Neutrophil (primary cell): ENCODE results near the gene ZNF488.

ENCODE experiments used
- H3K27ac ChIP-seq: fragments of 200-600 bp; sonication (generic); 2 replicates; pipeline ENCODE4 v1.5.1; 2016; ENCODE audit warnings: mild to moderate bottlenecking, moderate library complexity
- H3K27me3 ChIP-seq: fragments of 200-600 bp; sonication (generic); 2 replicates; pipeline ENCODE4 v1.6.0; 2016; ENCODE audit warnings: mild to moderate bottlenecking
- H3K36me3 ChIP-seq: fragments of 200-600 bp; sonication (generic); 2 replicates; pipeline ENCODE4 v1.5.1; 2017
- H3K4me1 ChIP-seq, 2 experiments: fragments of 200-600 bp in 1 of 2; sonication (generic) in 1 of 2; 1 replicate in 1 of 2; 2 replicates in 1 of 2; pipeline versions ENCODE4 v1.5.1 to v1.6.1; 2013 to 2016; ENCODE audit warnings: low read depth in 1 of 2, low read length in 1 of 2, mild to moderate bottlenecking in 1 of 2, moderate library complexity in 1 of 2; ENCODE audit not compliant: control insufficient read depth in 1 of 2, insufficient read depth in 1 of 2
- H3K4me3 ChIP-seq, 2 experiments: fragments of 200-600 bp in 1 of 2; sonication (generic) in 1 of 2; 1 replicate in 1 of 2; 2 replicates in 1 of 2; pipeline ENCODE4 v1.5.1; 2013 to 2016; ENCODE audit warnings: low read depth in 1 of 2, low read length in 1 of 2, mild to moderate bottlenecking in 1 of 2, moderate library complexity in 1 of 2
- H3K9me3 ChIP-seq: fragments of 200-600 bp; sonication (generic); 2 replicates; pipeline ENCODE4 v1.5.1; 2016
- TF ChIP-seq, protein P1 (sequence below): fragments of 200-600 bp; sonication (generic); IDR thresholded peaks from 2 replicates; pipeline ENCODE4 v1.5.1; 2016; ENCODE audit warnings: antibody characterized with exemption

ZNF488 gene

DNA sequence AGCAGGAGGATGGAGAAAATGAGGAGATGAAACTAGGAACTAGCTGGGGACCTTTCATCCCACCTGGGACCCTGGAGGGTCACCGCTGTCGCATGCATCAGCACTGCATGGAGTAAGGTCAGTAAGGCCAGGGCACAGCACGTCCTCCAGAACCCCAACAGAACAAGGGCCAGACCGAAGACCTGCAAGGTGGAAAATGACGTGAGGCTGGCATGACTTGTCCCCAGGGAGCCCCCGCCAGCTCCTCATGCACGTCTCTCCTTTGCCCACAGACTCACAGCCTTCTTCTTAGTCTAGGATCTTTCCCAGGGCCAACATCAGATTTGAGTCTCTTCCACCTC, 4.7 kb downstream of the ZNF488 start:
- H3K27me3 ChIP-seq, result peaks cover 94% of the 10 kb centered on the region
- H3K27ac ChIP-seq, result no peak overlapping the region
- no peak overlapping the region for H3K4me3 ChIP-seq
- TF ChIP-seq, protein P1, sequence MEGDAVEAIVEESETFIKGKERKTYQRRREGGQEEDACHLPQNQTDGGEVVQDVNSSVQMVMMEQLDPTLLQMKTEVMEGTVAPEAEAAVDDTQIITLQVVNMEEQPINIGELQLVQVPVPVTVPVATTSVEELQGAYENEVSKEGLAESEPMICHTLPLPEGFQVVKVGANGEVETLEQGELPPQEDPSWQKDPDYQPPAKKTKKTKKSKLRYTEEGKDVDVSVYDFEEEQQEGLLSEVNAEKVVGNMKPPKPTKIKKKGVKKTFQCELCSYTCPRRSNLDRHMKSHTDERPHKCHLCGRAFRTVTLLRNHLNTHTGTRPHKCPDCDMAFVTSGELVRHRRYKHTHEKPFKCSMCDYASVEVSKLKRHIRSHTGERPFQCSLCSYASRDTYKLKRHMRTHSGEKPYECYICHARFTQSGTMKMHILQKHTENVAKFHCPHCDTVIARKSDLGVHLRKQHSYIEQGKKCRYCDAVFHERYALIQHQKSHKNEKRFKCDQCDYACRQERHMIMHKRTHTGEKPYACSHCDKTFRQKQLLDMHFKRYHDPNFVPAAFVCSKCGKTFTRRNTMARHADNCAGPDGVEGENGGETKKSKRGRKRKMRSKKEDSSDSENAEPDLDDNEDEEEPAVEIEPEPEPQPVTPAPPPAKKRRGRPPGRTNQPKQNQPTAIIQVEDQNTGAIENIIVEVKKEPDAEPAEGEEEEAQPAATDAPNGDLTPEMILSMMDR, result no peak
- H3K9me3 ChIP-seq, result no peaks in the 10 kb centered on the region
- peaks cover 6% of the 10 kb centered on the region in 2 experiments for H3K4me1 ChIP-seq
- no peaks in the 10 kb centered on the region for H3K36me3 ChIP-seq

DNA sequence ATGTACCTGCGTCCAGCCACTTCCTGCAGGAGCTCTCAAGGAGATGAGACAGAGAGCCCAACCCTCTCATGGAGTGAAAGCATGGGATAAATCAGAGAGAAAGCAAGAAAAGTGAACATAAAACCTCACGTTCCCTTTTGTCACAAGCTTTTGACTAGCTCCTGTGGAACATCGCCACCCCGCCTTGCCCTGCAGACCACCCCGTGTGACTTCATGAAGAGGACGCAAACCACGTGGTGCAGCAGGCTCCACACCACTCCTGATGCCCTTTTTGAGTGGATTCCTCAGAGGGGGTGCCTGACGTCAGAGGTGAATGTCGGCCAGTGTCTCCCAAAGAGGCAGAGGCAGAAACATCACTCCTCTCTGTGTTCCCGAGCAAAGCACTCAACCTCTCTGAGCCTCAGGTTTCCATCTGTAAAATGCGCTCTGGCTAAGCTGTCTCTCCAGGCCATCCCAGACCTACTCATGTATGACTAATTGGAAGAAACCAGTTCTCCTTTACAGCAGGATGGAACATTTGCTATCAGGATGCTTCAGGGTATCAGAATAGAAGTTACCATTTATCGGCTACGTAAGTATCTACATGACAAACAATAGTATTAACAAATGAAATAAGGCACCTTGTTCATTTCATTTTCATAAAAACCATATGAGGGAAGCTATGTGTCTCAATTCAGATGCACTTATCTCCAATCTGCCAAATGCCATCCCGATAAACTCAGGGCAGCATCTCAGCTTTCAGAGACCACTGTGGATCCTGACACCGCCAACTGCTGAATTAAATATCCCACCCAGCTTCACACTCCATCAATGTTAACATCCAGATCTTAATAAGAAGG, 5.3 kb downstream of the ZNF488 start:
- Histone ChIP-seq H3K36me3 (no peaks in the 10 kb centered on the region), H3K4me1 (peaks cover 0 to 1% of the 10 kb centered on the region in 2 experiments), H3K27me3 (peaks cover 88% of the 10 kb centered on the region), H3K27ac (no peak overlapping the region), H3K9me3 (no peaks in the 10 kb centered on the region), H3K4me3 (no peak overlapping the region)
- TF ChIP-seq, protein P1, result no peak

DNA sequence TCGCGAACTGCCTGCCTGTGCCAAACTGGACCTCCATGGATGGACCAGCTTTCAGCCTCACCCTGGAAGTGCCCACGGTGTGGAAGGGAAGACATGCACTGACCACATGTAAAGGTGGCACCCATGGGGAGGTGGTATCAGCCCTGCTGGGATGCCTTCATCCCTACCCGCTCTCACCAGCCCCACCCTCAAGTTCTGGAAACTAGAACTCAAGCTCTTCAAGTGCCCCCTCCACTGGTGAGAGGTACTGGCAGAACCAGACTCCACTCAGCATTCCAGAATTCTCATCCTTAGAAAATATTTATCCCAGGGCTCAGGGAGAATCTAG, 5.9 kb downstream of the ZNF488 start:
- Histone ChIP-seq H3K36me3 (no peaks in the 10 kb centered on the region), H3K4me3 (no peak overlapping the region), H3K27ac (no peak overlapping the region), H3K4me1 (no peaks in the 10 kb centered on the region), H3K9me3 (no peaks in the 10 kb centered on the region), H3K27me3 (peaks cover 82% of the 10 kb centered on the region)
- TF ChIP-seq, protein P1, result no peak

DNA sequence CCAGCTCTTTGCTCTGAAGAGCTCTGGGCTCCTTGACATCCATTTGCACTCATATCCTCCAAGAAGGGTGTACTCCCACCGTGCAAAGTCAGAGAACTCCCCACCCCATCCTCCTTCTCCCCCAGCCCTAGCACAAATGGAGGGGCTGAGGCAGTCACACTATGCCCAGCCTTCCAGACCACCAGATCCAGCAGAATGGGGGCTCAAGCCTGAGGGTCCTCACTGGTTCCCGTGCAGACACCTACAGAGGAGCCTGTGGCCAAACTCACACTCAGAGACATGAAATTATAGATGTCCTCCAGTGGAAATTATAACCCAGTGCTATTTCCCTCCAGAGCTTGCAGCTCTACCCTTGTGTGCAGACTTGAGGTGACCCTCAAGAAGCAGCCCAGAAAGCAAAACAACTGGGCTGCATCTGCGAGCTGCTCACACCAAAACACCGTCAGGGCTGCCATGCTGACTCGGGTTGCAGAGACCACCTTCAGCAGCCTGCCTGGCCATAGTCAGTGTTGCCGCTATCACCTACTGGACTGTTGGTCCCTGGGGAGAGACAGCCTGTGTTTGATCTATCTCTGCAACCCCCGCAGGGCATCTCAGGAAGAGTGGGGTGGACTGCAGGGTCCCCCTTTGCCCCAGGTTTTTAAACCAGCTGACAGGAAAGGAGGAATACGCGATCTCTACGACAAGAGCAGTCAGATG, 7.4 kb downstream of the ZNF488 start:
- Histone ChIP-seq H3K4me1 (no peaks in the 10 kb centered on the region), H3K27me3 (peaks cover 67% of the 10 kb centered on the region), H3K9me3 (no peaks in the 10 kb centered on the region), H3K36me3 (no peaks in the 10 kb centered on the region), H3K4me3 (no peak overlapping the region), H3K27ac (no peak overlapping the region)
- TF ChIP-seq, protein P1, result no peak

DNA sequence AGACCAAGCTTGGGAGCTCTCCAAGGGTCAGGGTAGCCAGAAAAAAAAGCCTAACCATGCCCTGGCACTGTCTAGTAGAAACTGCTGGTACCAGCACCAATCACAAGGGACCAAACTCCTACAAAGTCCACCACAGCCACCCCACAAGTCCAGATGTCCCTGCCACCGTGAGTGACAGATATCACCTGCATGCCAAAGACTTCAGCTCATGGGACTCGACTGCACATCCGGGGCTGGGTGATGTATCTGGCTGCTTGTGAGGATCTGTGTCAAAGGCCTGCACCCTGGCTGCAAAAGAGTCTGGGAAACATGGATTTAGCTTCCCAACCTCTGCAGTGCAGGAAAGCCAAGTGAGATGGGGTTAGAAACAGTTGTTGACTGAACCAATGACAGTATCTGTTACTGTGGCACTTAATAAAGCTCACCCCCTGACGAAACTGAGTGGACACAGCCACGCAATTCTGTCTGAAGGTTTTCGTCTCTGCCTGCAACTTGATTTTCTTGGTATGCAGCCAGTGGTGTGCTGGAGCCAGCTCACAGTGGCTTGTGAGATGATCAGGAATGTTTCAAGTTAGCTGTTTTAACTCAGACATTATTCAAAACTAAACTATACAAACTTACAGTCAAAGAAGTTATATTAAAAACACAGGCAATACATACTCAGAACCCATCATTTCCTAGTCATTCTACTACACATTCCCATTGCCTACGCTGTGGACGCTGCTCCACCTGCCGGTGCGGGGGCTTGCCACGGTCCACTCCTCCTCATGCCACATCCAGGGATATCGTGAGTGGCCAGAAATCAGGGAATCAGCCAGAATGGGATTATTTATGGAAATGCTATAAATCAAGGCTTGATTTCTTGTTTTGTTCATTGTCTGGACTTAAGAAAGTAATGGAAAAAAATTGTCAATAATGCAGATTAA, 9.2 kb downstream of the ZNF488 start:
- Histone ChIP-seq H3K4me1 (no peaks in the 10 kb centered on the region), H3K27ac (no peak overlapping the region), H3K9me3 (no peaks in the 10 kb centered on the region), H3K27me3 (peaks cover 49% of the 10 kb centered on the region), H3K4me3 (no peak overlapping the region), H3K36me3 (no peaks in the 10 kb centered on the region)
- TF ChIP-seq, protein P1, result no peak
